ENCODE results near the gene CABP2.

Gene CABP2

DNA sequence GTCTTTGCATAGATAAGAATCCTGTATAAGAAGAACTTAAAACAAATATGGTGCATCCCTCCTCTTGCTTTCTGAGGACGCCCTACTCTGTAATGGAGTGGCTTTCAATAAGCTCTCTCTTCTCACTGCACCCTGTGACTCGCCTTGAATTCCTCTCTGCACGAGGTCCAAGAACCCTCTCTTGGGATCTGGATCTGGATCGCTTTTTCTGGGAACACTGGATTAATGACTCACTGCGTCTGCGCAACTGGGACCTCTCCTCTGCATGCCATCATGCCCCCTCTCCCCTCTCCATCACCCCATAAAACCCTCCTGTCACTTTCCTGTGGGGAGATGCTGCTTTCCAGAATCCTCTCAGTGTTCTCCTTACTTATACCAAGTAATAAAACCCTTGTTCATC is 15.1 kb upstream of the CABP2 start:
- FAIRE-seq (no peak), DNase-seq (ENCODE audit: insufficient read length, low spot score) (no peak)
- TF ChIP-seq, protein P1, sequence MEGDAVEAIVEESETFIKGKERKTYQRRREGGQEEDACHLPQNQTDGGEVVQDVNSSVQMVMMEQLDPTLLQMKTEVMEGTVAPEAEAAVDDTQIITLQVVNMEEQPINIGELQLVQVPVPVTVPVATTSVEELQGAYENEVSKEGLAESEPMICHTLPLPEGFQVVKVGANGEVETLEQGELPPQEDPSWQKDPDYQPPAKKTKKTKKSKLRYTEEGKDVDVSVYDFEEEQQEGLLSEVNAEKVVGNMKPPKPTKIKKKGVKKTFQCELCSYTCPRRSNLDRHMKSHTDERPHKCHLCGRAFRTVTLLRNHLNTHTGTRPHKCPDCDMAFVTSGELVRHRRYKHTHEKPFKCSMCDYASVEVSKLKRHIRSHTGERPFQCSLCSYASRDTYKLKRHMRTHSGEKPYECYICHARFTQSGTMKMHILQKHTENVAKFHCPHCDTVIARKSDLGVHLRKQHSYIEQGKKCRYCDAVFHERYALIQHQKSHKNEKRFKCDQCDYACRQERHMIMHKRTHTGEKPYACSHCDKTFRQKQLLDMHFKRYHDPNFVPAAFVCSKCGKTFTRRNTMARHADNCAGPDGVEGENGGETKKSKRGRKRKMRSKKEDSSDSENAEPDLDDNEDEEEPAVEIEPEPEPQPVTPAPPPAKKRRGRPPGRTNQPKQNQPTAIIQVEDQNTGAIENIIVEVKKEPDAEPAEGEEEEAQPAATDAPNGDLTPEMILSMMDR (IDR thresholded peaks at IDR 0.05; ENCODE audit: insufficient read depth, missing control alignments) = no peak

DNA sequence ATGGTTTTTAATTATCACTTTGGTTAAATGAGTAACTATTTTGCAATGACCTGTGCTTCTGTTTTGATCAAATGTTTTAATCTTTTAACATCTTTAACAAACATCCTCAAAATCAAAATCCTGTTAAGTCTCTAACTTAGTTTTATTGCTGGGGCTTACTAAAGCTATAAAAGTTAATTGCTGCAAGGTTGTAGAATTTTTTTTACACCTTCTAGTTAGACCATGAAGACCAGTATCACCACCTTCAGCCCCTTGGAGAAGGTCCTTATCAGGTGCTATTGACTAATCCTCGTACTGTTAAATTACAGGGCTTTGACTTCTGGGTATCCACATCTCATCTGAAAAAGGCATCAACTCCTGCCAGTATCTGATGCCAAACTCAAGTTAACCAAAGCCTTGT is 12.3 kb upstream of the CABP2 start:
- no peak for FAIRE-seq

DNA sequence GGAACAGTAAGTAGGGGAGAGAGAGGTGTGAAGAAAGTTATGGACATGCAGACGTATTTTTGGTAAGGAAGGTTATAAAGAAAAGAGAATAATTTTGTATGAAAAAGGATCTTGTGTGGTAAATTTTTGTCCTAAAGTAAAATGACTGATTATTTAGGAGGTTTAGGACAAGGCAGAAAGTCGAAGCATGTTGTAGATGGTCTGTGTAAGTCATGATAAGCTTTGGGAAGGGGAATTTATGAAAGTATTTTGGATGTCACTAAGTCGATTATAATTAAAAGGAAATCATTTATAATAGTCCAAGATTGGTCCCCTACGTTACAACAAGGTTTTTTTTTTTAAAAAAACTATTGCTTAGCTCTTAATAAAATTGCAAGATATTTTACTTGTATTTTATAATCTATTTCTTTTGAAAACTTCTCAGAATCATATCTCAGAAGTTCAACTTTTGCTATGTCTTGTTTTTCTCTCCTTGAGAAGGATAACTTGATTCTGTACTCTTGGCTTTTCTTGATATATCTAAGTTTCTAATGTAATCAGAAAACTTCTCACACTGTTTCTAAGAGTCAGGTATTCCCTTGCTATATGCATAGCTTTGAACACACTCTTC is 10.9 kb upstream of the CABP2 start:
- TF ChIP-seq, protein P1 (IDR thresholded peaks at IDR 0.05; ENCODE audit: insufficient read depth, missing control alignments) = no peak
- DNase-seq (ENCODE audit: insufficient read length, low spot score) = no peak
- FAIRE-seq = no peak

More for the DNA sequence above, 12.3 kb upstream of the CABP2 start:
- TF ChIP-seq, protein P1 (IDR thresholded peaks at IDR 0.05; ENCODE audit: insufficient read depth, missing control alignments) = no peak
- DNase-seq (ENCODE audit: insufficient read length, low spot score) = no peak

DNA sequence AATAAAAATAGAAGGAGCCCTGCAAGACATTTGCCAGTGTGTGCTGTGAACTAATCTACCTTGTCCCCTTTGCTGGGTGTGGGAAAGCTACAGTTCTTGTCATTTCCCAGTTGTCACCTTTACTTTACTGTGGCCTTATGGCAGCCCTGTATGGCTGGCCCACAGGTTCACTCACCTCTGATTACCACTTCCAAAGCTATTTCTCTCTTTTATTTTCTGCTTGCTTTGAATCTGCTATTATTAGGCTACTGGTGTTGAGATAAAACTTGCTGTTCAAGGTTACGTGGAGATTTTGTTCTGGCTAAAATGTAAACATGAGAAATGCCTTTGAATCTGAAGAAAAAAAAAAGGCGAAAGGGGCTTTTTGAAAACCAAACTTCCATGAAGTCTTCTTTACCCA is 9.6 kb upstream of the CABP2 start:
- TF ChIP-seq, protein P1 (IDR thresholded peaks at IDR 0.05; ENCODE audit: insufficient read depth, missing control alignments) = no peak
- DNase-seq (ENCODE audit: insufficient read length, low spot score) = no peak
- no peak for FAIRE-seq

DNA sequence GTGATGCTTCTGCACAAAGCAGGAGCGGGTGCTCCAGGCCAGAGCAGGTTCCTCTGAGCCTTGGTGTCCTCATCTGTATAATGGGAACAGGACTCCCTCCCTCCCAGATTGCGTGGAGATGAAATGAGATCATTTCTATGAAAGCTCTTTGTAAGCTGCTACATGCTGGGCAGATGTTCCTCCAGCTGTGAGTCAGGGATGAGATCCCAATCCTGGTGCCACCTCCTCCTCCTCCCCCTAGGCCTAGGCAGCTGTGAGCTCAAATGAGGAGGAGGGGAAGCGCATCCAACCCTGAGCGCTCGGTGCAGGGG is 7.0 kb upstream of the CABP2 start:
- TF ChIP-seq, protein P1 (IDR thresholded peaks at IDR 0.05; ENCODE audit: insufficient read depth, missing control alignments) = no peak
- FAIRE-seq (no peak), DNase-seq (ENCODE audit: insufficient read length, low spot score) (no peak)

DNA sequence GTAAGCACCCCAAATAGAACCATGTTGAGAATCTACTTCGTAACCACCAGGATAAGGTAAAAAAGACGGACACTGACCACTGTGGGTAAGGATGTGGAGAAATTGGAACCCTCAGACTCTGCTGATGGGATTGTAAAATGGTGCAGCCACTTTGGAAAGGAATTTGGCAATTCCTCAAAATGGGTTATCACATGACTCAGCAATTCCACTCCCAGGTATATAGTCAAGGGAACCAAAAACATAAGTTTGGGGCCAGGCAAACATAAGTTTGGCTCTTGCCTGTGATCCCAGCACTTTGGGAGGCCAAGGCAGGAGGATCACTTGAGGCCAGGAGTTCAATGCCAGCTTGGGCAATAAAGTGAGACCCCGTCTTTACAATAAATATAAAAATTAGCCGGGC is 5.1 kb upstream of the CABP2 start:
- FAIRE-seq (no peak), DNase-seq (ENCODE audit: insufficient read length, low spot score) (no peak)
- TF ChIP-seq, protein P1 (IDR thresholded peaks at IDR 0.05; ENCODE audit: insufficient read depth, missing control alignments) = no peak

DNA sequence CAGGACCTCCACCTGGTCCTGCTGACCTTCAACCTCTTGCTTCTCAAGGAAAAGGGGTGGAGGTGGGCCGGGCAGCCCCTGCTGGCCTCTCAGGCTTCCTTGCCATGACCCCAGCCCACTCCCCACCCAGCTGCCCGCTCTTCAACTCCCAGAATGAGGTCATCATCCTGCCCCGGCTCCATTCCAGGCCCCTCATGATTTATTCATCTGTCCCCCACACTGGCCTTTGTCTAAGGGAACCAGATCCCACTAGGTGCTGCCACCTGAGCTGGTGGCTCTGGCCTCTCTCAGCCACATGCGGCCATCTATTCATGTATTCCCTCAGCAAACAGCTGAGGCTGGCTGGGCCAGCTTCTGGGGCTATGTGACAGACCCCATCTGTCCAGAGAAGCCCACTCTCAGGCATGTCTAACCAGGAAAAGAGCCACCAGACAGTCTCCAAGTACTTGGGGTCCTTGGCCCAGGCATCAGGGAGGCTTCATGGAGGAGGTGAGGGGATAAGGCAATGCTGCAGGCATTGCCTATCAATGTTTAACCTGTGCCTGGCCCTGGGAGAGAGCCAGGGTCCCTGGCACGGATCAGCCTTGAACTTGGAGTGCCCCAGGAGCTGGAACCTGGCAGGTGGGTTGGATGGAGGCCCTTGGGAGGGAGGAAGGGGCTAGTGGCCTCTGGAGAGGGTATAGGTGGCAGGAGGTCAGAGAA is 2.2 kb upstream of the CABP2 start:
- DNase-seq (ENCODE audit: insufficient read length, low spot score) (no peak), FAIRE-seq (no peak)
- TF ChIP-seq, protein P1 (IDR thresholded peaks at IDR 0.05; ENCODE audit: insufficient read depth, missing control alignments) = no peak
